ENCODE measurements around the gene FAM83G. TPM values are rescaled to one million over a fixed set of nuclear protein-coding genes. Genes with fewer than 3 reads are reported as not detected.
A peak's percentile ranks its signal among the peaks of the same experiment; 100 is the strongest.

FAM83G gene
- total and polyA plus RNA-seq, 3 donors from 2014 or later, result 2.5 to 4.7 (median 4.6) TPM

GRCh38 chr17:18951941-18952842 is 52.4 kb downstream of the FAM83G start, which contains the start of gene SLC5A10:
Gene SLC5A10, plus strand, starts transcription at chr17:18952165. Its CDS starts 41 bp downstream, at chr17:18952206.
- H3K4me1 ChIP-seq, result peaks cover 5% of the 10 kb centered on the region
- 88 to 93% methylated on average over 6 to 16 of the region's 17 CpGs for WGBS, 2 donors
- TF ChIP-seq POLR2A (IDR thresholded peaks at IDR 0.05) (no peak), CTCF (IDR thresholded peaks at IDR 0.05) (no peak)
- DNase-seq, result no peak
- H3K27ac ChIP-seq, result no peak within 1 kb of the TSS
- intact Hi-C loops (cut with DNase I; ENCODE audit: low total_unique reads), result no loop called here
- H3K9me3 ChIP-seq, result no peaks in the 10 kb centered on the region
- no peaks in the 10 kb centered on the region for H3K36me3 ChIP-seq (ENCODE audit: low read depth, missing control alignments)
- H3K27me3 ChIP-seq, result no peaks in the 10 kb centered on the region
- H3K4me3 ChIP-seq, result no peak within 1 kb of the TSS

GRCh38 chr17:18950944-18951905 is 53.3 kb downstream of the FAM83G start:
- no peaks in the 10 kb centered on the region for H3K36me3 ChIP-seq (ENCODE audit: low read depth, missing control alignments)
- no peak for DNase-seq
- WGBS, 2 donors, result 90 to 94% methylated on average over 33 to 34 of the region's 34 CpGs

GRCh38 chr17:18950346-18950745 is 54.2 kb downstream of the FAM83G start:
- intact Hi-C loops (cut with DNase I; ENCODE audit: low total_unique reads), result no loop called here
- TF ChIP-seq POLR2A (IDR thresholded peaks at IDR 0.05), result no peak
- TF ChIP-seq CTCF (IDR thresholded peaks at IDR 0.05), result no peak
- WGBS, 2 donors, result 40 to 50% methylated on average over 4 of the region's 4 CpGs
- Histone ChIP-seq H3K36me3 (ENCODE audit: low read depth, missing control alignments) (no peaks in the 10 kb centered on the region), H3K4me3 (no peak overlapping the region), H3K27ac (no peak overlapping the region), H3K4me1 (peaks cover 5% of the 10 kb centered on the region), H3K27me3 (no peaks in the 10 kb centered on the region), H3K9me3 (no peaks in the 10 kb centered on the region)
- peak; percentile 29 for DNase-seq

More at GRCh38 chr17:18950944-18951905, 53.3 kb downstream of the FAM83G start:
- H3K27ac ChIP-seq, result no peak overlapping the region
- H3K9me3 ChIP-seq, result no peaks in the 10 kb centered on the region
- no peak overlapping the region for H3K4me3 ChIP-seq
- TF ChIP-seq POLR2A (IDR thresholded peaks at IDR 0.05) (no peak), CTCF (IDR thresholded peaks at IDR 0.05) (no peak)
- no peaks in the 10 kb centered on the region for H3K27me3 ChIP-seq
- intact Hi-C loops (cut with DNase I; ENCODE audit: low total_unique reads), result no loop called here
- H3K4me1 ChIP-seq, result peaks cover 5% of the 10 kb centered on the region

DNA sequence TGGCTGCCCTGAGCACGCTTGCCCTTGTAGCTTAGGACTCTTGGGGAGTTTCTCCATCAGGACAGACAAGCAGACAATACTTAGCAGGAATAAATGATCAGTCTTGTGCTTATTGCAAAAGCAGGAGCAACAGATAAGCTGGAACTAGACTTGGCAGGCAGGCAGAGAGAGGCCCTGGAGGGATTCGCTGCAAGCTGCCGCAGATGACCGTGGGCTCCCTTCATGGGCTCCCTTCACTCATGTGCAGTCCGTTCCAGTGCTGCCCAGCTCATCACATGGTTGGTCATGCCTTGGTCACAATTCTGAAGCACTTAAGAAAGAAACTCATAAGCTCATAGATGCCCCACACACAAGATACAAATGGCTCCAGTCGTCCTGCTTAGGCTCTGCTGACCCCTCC is 55.0 kb downstream of the FAM83G start:
- Histone ChIP-seq H3K27ac (no peak overlapping the region), H3K4me3 (no peak overlapping the region), H3K27me3 (no peaks in the 10 kb centered on the region), H3K4me1 (peaks cover 5% of the 10 kb centered on the region), H3K9me3 (no peaks in the 10 kb centered on the region), H3K36me3 (ENCODE audit: low read depth, missing control alignments) (no peaks in the 10 kb centered on the region)
- WGBS, 2 donors, result 44 to 46% methylated on average over 6 of the region's 6 CpGs
- no peak for TF ChIP-seq CTCF (IDR thresholded peaks at IDR 0.05)
- TF ChIP-seq POLR2A (IDR thresholded peaks at IDR 0.05), result no peak
- intact Hi-C loops (cut with DNase I; ENCODE audit: low total_unique reads), result no loop called here
- DNase-seq, result peak; percentile 58

All from testis (tissue), 3 donors.